ENCODE results near the gene POLE.
A peak's percentile ranks its signal among the peaks of the same experiment; 100 is the strongest.

The POLE gene

GRCh38 chr12:132651444-132652100 is 35.6 kb downstream of the POLE start:
- no peak for DNase-seq

GRCh38 chr12:132649226-132649945 is 37.8 kb downstream of the POLE start:
- DNase-seq, result no peak

GRCh38 chr12:132648616-132649225 is 38.4 kb downstream of the POLE start:
- DNase-seq, result no peak

GRCh38 chr12:132647858-132648257 is 39.3 kb downstream of the POLE start:
- no peak for DNase-seq

- no peak for DNase-seq
These were observed 40.3 kb downstream of the POLE start for GRCh38 chr12:132646850-132647249.

GRCh38 chr12:132642846-132643835 is 44.0 kb downstream of the POLE start:
- DNase-seq, result no peak

GRCh38 chr12:132641811-132642650 is 45.1 kb downstream of the POLE start:
- DNase-seq, result no peak

- DNase-seq, result no peak
These were observed 46.2 kb downstream of the POLE start for GRCh38 chr12:132640936-132641335.

- no peak for DNase-seq
These were observed 47.1 kb downstream of the POLE start for GRCh38 chr12:132639956-132640520.

GRCh38 chr12:132638541-132639408 is 48.4 kb downstream of the POLE start:
- DNase-seq, result peak; percentile 23

GRCh38 chr12:132637811-132638210 is 49.3 kb downstream of the POLE start:
- DNase-seq, result no peak

GRCh38 chr12:132635076-132635955 is 51.8 kb downstream of the POLE start:
- no peak for DNase-seq

- DNase-seq, result no peak
These were observed 52.6 kb downstream of the POLE start for GRCh38 chr12:132634411-132634990.

GRCh38 chr12:132633901-132634300 is 53.2 kb downstream of the POLE start:
- DNase-seq, result no peak

GRCh38 chr12:132633398-132633797 is 53.7 kb downstream of the POLE start:
- no peak for DNase-seq

GRCh38 chr12:132632521-132633228 is 54.5 kb downstream of the POLE start:
- no peak for DNase-seq

- DNase-seq, result no peak
These were observed 55.5 kb downstream of the POLE start for GRCh38 chr12:132631666-132632065.

GRCh38 chr12:132630672-132631071 is 56.5 kb downstream of the POLE start:
- no peak for DNase-seq
